Fibroblast of lung (primary cell): ENCODE data around the gene SOCS1.

Experiments used
- CTCF ChIP-seq, 2 donors: IDR thresholded peaks in 1 of 2; conservative IDR thresholded peaks in 1 of 2; 1 replicate in 1 of 2; 2 replicates in 1 of 2; pipeline ENCODE4 v1.5.1; 2011 to 2012; ENCODE audit warnings: low read length in 2 of 2, control low read depth in 1 of 2, inconsistent platforms in 1 of 2, low read depth in 1 of 2, mild to moderate bottlenecking in 1 of 2
- EZH2 ChIP-seq: IDR thresholded peaks from 2 replicates; pipeline ENCODE4 v1.5.1; 2012; ENCODE audit warnings: low read length, control low read depth, mild to moderate bottlenecking; ENCODE audit errors: missing control alignments

- TF ChIP-seq CTCF (conservative IDR thresholded peaks at IDR 0.05 in 1 of 2, IDR thresholded peaks at IDR 0.05 in 1 of 2; ENCODE audit: low read depth in 1 of 2, low read length in 2 of 2) (no peak), EZH2 (no peak)
Observed at GRCh38 chr16:11265124-11265523, 9.1 kb upstream of the SOCS1 start.
